Daoy (cell line): ENCODE measurements around the gene DDR1. TPM values are rescaled to one million over a fixed set of nuclear protein-coding genes. Genes with fewer than 3 reads are reported as not detected.

Source experiments
- total RNA-seq: library from RNA; depleted of rRNA; stranded (reverse); fragments of >200 nt; shearing (Covaris generic); gene quantifications from 2 replicates; pipeline ENCODE4 v1.2.3, GENCODE V29; 2014; rRNA removed

DDR1 gene
- total RNA-seq, 1 experiment from 2014 or later, result 12.7 TPM

Other genes with a start within 250 kb of the DDR1 start
- gene C6orf136, start 237.4 kb upstream of the DDR1 start, total RNA-seq, result 5.3 and 7.1 TPM in 2 replicates
- gene DHX16, start 211.5 kb upstream of the DDR1 start, total RNA-seq, result 59.9 and 87.0 TPM in 2 replicates
- gene PPP1R18, start 197.9 kb upstream of the DDR1 start, total RNA-seq, result 71.6 and 77.5 TPM in 2 replicates
- 7.5 and 7.8 TPM in 2 replicates for gene NRM, start 193.5 kb upstream of the DDR1 start, total RNA-seq
- 12.6 and 21.9 TPM in 2 replicates for gene MDC1, start 167.2 kb upstream of the DDR1 start, total RNA-seq
- 1,353 and 1,355 TPM in 2 replicates for gene TUBB, start 164.2 kb upstream of the DDR1 start, total RNA-seq
- 370 and 430 TPM in 2 replicates for gene FLOT1, start 141.8 kb upstream of the DDR1 start, total RNA-seq
- 344 and 350 TPM in 2 replicates for gene IER3, start 140.0 kb upstream of the DDR1 start, total RNA-seq
- gene GTF2H4, start 23.7 kb downstream of the DDR1 start, total RNA-seq, result 12.6 and 13.7 TPM in 2 replicates
- gene VARS2, start 29.7 kb downstream of the DDR1 start, total RNA-seq, result 18.8 and 23.5 TPM in 2 replicates
- gene SFTA2, start 47.7 kb downstream of the DDR1 start, total RNA-seq, result not detected in 2 replicates
- gene MUCL3, start 56.5 kb downstream of the DDR1 start, total RNA-seq, result not detected in 2 replicates
- gene MUC21, start 99.2 kb downstream of the DDR1 start, total RNA-seq, result not detected in 2 replicates
- gene MUC22, start 126.0 kb downstream of the DDR1 start, total RNA-seq, result not detected in 2 replicates
- not detected in 2 replicates for gene C6orf15, start 228.1 kb downstream of the DDR1 start, total RNA-seq
- gene PSORS1C1, start 230.3 kb downstream of the DDR1 start, total RNA-seq, result 0.23 and 1.5 TPM in 2 replicates
- not detected in 2 replicates for gene CDSN, start 235.9 kb downstream of the DDR1 start, total RNA-seq